Smooth muscle cell (in vitro differentiated cells): Measurements from ENCODE around the gene GSC2. TPM values are rescaled to one million over a fixed set of nuclear protein-coding genes. Genes with fewer than 3 reads are reported as not detected.

Experiments used
- DNase-seq: peaks from one replicate; lab custom pipeline; 2025; ENCODE audit not compliant: unreplicated experiment; lab: John Stamatoyannopoulos, UW
- H2AFZ ChIP-seq: fragments of 200-600 bp; sonication (generic); 2 replicates; pipeline ENCODE4 v1.6.0; 2016; ENCODE audit warnings: antibody characterized with exemption, low read depth, mild to moderate bottlenecking
- H3F3A ChIP-seq: fragments of 200-600 bp; sonication (generic); 2 replicates; pipeline ENCODE4 v1.6.0; 2017; ENCODE audit warnings: antibody characterized with exemption, low read depth
- H3K27ac ChIP-seq: fragments of 200-600 bp; sonication (generic); 2 replicates; pipeline ENCODE4 v1.5.1; 2016; ENCODE audit warnings: low read depth, mild to moderate bottlenecking
- H3K27me3 ChIP-seq: fragments of 200-600 bp; sonication (generic); 2 replicates; pipeline ENCODE4 v1.6.1; 2016; ENCODE audit warnings: low read depth, mild to moderate bottlenecking
- H3K36me3 ChIP-seq: fragments of 200-600 bp; sonication (generic); 2 replicates; pipeline ENCODE4 v1.5.1; 2016; ENCODE audit warnings: low read depth
- H3K4me1 ChIP-seq: fragments of 200-600 bp; sonication (generic); 2 replicates; pipeline ENCODE4 v1.5.1; 2016; ENCODE audit warnings: low read depth
- H3K4me2 ChIP-seq: fragments of 200-600 bp; sonication (generic); 2 replicates; pipeline ENCODE4 v1.6.0; 2016; ENCODE audit warnings: mild to moderate bottlenecking
- H3K4me3 ChIP-seq: fragments of 200-600 bp; sonication (generic); 2 replicates; pipeline ENCODE4 v1.5.1; 2016; ENCODE audit warnings: mild to moderate bottlenecking
- H3K79me2 ChIP-seq: fragments of 200-600 bp; sonication (generic); 2 replicates; pipeline ENCODE4 v1.6.0; 2016; ENCODE audit warnings: low read depth, mild to moderate bottlenecking
- H3K9ac ChIP-seq: fragments of 200-600 bp; sonication (generic); 2 replicates; pipeline ENCODE4 v1.6.0; 2016; ENCODE audit warnings: low read depth
- H3K9me3 ChIP-seq: fragments of 200-600 bp; sonication (generic); replicated peaks from 2 replicates; pipeline ENCODE4 v1.5.1; 2016; ENCODE audit warnings: low read depth
- H4K20me1 ChIP-seq: fragments of 200-600 bp; sonication (generic); 2 replicates; pipeline ENCODE4 v1.6.0; 2016; ENCODE audit warnings: low read depth
- WGBS: methylation state at CpG from one replicate; pipeline ENCODE4 v1.1.7; 2016; ENCODE audit warnings: low lambda C conversion rate; 5-methylcytosine and 5-hydroxymethylcytosine counted together
- polyA plus RNA-seq: library from polyadenylated mRNA; unstranded; fragments of >200 nt; fragmentation: Nextera tagmentation; extraction: Ambion mirVana; gene quantifications from 2 replicates; pipeline ENCODE4 v1.2.1, GENCODE V29; 2016
- total RNA-seq: library from RNA; depleted of rRNA; stranded (reverse); fragments of >200 nt; gene quantifications from 2 replicates; pipeline ENCODE4 v1.2.3, GENCODE V29; 2014
- TF ChIP-seq, protein P1 (sequence below): fragments of 200-600 bp; sonication (generic); IDR thresholded peaks from 2 replicates; pipeline ENCODE4 v1.5.1; 2017; ENCODE audit warnings: borderline replicate concordance, mild to moderate bottlenecking, antibody characterized with exemption; ENCODE audit not compliant: insufficient read depth, poor library complexity, severe bottlenecking

The GSC2 gene
- total and polyA plus RNA-seq, 2 experiments from 2014 or later: not detected

DNA sequence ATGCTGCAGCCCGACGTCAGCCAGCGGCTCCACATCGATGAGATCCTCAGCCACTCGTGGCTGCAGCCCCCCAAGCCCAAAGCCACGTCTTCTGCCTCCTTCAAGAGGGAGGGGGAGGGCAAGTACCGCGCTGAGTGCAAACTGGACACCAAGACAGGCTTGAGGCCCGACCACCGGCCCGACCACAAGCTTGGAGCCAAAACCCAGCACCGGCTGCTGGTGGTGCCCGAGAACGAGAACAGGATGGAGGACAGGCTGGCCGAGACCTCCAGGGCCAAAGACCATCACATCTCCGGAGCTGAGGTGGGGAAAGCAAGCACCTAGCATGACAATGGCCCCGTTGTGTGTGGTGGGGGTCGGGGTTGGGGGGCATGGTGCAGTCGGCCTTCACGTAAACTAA, 17.9 kb downstream of the GSC2 start:
- 97% methylated on average over 20 of the region's 20 CpGs for WGBS
- no peak for DNase-seq
- Histone ChIP-seq H3K9me3 (no peaks in the 10 kb centered on the region), H2AFZ (no peak overlapping the region), H3K79me2 (no peaks in the 10 kb centered on the region), H3F3A (no peaks in the 10 kb centered on the region), H3K27ac (no peak overlapping the region), H3K9ac (no peak overlapping the region), H3K4me2 (no peak overlapping the region), H3K36me3 (no peaks in the 10 kb centered on the region), H3K4me1 (no peaks in the 10 kb centered on the region), H3K4me3 (no peak overlapping the region), H4K20me1 (no peaks in the 10 kb centered on the region), H3K27me3 (no peaks in the 10 kb centered on the region)
- TF ChIP-seq, protein P1, sequence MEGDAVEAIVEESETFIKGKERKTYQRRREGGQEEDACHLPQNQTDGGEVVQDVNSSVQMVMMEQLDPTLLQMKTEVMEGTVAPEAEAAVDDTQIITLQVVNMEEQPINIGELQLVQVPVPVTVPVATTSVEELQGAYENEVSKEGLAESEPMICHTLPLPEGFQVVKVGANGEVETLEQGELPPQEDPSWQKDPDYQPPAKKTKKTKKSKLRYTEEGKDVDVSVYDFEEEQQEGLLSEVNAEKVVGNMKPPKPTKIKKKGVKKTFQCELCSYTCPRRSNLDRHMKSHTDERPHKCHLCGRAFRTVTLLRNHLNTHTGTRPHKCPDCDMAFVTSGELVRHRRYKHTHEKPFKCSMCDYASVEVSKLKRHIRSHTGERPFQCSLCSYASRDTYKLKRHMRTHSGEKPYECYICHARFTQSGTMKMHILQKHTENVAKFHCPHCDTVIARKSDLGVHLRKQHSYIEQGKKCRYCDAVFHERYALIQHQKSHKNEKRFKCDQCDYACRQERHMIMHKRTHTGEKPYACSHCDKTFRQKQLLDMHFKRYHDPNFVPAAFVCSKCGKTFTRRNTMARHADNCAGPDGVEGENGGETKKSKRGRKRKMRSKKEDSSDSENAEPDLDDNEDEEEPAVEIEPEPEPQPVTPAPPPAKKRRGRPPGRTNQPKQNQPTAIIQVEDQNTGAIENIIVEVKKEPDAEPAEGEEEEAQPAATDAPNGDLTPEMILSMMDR: no peak

DNA sequence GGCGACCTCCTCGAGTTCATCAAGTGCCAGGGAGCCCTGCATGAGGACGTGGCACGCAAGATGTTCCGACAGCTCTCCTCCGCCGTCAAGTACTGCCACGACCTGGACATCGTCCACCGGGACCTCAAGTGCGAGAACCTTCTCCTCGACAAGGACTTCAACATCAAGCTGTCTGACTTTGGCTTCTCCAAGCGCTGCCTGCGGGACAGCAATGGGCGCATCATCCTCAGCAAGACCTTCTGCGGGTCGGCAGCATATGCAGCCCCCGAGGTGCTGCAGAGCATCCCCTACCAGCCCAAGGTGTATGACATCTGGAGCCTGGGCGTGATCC, 18.4 kb downstream of the GSC2 start:
- Histone ChIP-seq H3K4me3 (no peak overlapping the region), H3K36me3 (no peaks in the 10 kb centered on the region), H3K9ac (no peak overlapping the region), H3K27me3 (no peaks in the 10 kb centered on the region), H3K4me2 (no peak overlapping the region), H3K9me3 (no peaks in the 10 kb centered on the region), H3F3A (no peaks in the 10 kb centered on the region), H3K27ac (no peak overlapping the region), H3K79me2 (no peaks in the 10 kb centered on the region), H3K4me1 (no peaks in the 10 kb centered on the region), H2AFZ (no peak overlapping the region), H4K20me1 (no peaks in the 10 kb centered on the region)
- no peak for DNase-seq
- TF ChIP-seq, protein P1: no peak
- WGBS: 98% methylated on average over 19 of the region's 19 CpGs

DNA sequence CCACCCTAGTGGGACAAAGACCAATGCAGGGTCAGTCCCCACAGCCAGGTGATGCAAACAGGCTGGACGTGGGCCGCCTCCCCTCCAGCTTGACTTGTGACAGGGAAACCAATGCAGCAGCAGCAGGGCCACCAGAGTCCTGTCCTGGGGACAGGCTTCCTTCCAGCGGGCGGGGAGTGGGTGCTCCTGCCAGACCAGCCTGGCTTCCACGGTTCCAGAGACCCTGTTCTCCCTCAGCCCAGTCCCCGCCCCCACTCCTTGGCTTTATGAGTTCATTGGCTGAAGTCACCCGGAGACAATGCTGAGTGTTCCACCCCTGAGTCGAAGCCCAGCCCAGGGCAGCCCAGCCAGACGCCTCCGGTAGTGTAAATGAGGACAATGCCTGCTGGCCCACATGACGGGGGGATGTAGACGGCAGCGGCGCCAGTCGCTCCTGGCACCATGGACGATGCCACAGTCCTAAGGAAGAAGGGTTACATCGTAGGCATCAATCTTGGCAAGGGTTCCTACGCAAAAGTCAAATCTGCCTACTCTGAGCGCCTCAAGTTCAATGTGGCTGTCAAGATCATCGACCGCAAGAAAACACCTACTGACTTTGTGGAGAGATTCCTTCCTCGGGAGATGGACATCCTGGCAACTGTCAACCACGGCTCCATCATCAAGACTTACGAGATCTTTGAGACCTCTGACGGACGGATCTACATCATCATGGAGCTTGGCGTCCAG, 19.0 kb downstream of the GSC2 start, which contains the start of gene TSSK2:
Gene TSSK2, plus strand, starts transcription at position 350 of the 726 bp plus-strand sequence. Its CDS starts 92 bp downstream, at position 442.
- H3K4me3 ChIP-seq: no peak within 1 kb of the TSS
- TF ChIP-seq, protein P1: no peak
- H4K20me1 ChIP-seq: no peaks in the 10 kb centered on the region
- DNase-seq: no peak
- no peak within 1 kb of the TSS for H3K9ac ChIP-seq
- no peaks in the 10 kb centered on the region for H3K4me1 ChIP-seq
- no peaks in the 10 kb centered on the region for H3K9me3 ChIP-seq
- no peak within 1 kb of the TSS for H2AFZ ChIP-seq
- WGBS: 92% methylated on average over 27 of the region's 27 CpGs
- no peaks in the 10 kb centered on the region for H3F3A ChIP-seq
- H3K4me2 ChIP-seq: no peak within 1 kb of the TSS
- H3K27ac ChIP-seq: no peak within 1 kb of the TSS
- no peaks in the 10 kb centered on the region for H3K36me3 ChIP-seq
- H3K27me3 ChIP-seq: no peaks in the 10 kb centered on the region
- no peaks in the 10 kb centered on the region for H3K79me2 ChIP-seq

DNA sequence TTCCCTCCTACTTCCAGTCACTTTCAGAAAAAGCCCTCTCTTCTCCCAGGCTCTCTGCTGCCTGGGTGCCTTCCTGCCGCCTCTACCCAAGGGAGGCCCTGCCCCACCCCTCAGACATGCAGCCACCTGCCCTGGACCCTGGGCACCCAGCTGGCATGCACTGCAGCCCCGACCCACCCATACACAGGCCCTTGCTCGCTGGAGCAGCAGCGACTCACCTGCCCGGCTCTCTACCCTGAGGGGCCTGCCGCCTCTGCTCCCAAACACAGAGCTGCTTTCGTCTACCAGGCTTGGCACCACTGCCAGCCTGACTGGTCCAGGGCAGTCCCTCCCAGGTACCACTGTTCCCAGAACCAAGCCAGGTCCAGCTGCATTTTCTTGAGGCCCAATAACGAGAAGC, 20.2 kb downstream of the GSC2 start:
- Histone ChIP-seq H3K9ac (no peak overlapping the region), H3K27me3 (no peaks in the 10 kb centered on the region), H3F3A (no peaks in the 10 kb centered on the region), H3K4me3 (no peak overlapping the region), H3K4me1 (no peaks in the 10 kb centered on the region), H3K36me3 (no peaks in the 10 kb centered on the region), H3K9me3 (no peaks in the 10 kb centered on the region), H3K79me2 (no peaks in the 10 kb centered on the region), H3K27ac (no peak overlapping the region), H4K20me1 (no peaks in the 10 kb centered on the region), H3K4me2 (no peak overlapping the region), H2AFZ (no peak overlapping the region)
- TF ChIP-seq, protein P1: no peak
- DNase-seq: no peak
- WGBS: 84% methylated on average over 8 of the region's 8 CpGs
